Loucy (cell line): ENCODE data around the gene NMT1.

Source experiments
- H2AFZ ChIP-seq: fragments of 200-600 bp; sonication (generic); 2 replicates; pipeline ENCODE4 v1.6.0; 2016; ENCODE audit warnings: antibody characterized with exemption, mild to moderate bottlenecking, low read length, moderate library complexity
- H3F3A ChIP-seq: fragments of 200-600 bp; 2 replicates; pipeline ENCODE4 v1.6.0; 2016; ENCODE audit warnings: antibody characterized with exemption, low read depth, mild to moderate bottlenecking
- H3K27me3 ChIP-seq: fragments of 200-600 bp; sonication (generic); 2 replicates; pipeline ENCODE4 v1.6.1; 2014; ENCODE audit warnings: low read length, mild to moderate bottlenecking; ENCODE audit not compliant: insufficient read depth, poor library complexity, severe bottlenecking
- H3K36me3 ChIP-seq: fragments of 200-600 bp; sonication (generic); 2 replicates; pipeline ENCODE4 v1.6.1; 2016; ENCODE audit warnings: low read length; ENCODE audit not compliant: insufficient read depth
- H3K4me1 ChIP-seq: fragments of 200-600 bp; sonication (generic); 2 replicates; pipeline ENCODE4 v1.5.1; 2014; ENCODE audit warnings: low read length, mild to moderate bottlenecking; ENCODE audit not compliant: insufficient read depth, poor library complexity, severe bottlenecking
- H3K4me2 ChIP-seq: fragments of 200-600 bp; sonication (generic); 2 replicates; pipeline ENCODE4 v1.6.0; 2014; ENCODE audit warnings: antibody characterized with exemption, low read length, low read depth, mild to moderate bottlenecking; ENCODE audit not compliant: poor library complexity, severe bottlenecking
- H3K4me3 ChIP-seq: fragments of 200-600 bp; sonication (generic); 2 replicates; pipeline ENCODE4 v1.5.1; 2014; ENCODE audit warnings: low read length, mild to moderate bottlenecking, mixed read lengths; ENCODE audit not compliant: poor library complexity, severe bottlenecking
- H3K79me2 ChIP-seq: fragments of 200-600 bp; sonication (generic); 2 replicates; pipeline ENCODE4 v1.6.1; 2014; ENCODE audit warnings: low read length; ENCODE audit not compliant: insufficient read depth
- H3K9ac ChIP-seq: fragments of 200-600 bp; sonication (generic); 2 replicates; pipeline ENCODE4 v1.6.0; 2014; ENCODE audit warnings: mild to moderate bottlenecking, low read depth, low read length, moderate library complexity; ENCODE audit not compliant: poor library complexity, severe bottlenecking
- H3K9me2 ChIP-seq: fragments of 200-600 bp; sonication (generic); replicated peaks from 2 replicates; pipeline ENCODE4 v1.6.1; 2016; ENCODE audit warnings: low read depth, low read length, mixed read lengths
- H3K9me3 ChIP-seq: fragments of 200-600 bp; sonication (generic); 2 replicates; pipeline ENCODE4 v1.6.1; 2014; ENCODE audit warnings: mild to moderate bottlenecking, antibody characterized with exemption, low read length, low read depth; ENCODE audit not compliant: insufficient read depth
- H4K20me1 ChIP-seq: fragments of 200-600 bp; sonication (generic); 2 replicates; pipeline ENCODE4 v1.6.0; 2014; ENCODE audit warnings: antibody characterized with exemption, low read length, mild to moderate bottlenecking; ENCODE audit not compliant: insufficient read depth, poor library complexity, severe bottlenecking
- CTCF ChIP-seq: fragments of 200-600 bp; sonication (generic); conservative IDR thresholded peaks from 2 replicates; pipeline ENCODE4 v1.5.1; 2014; ENCODE audit warnings: mild to moderate bottlenecking, antibody characterized with exemption, low read length
- EZH2phosphoT487 ChIP-seq: fragments of 200-600 bp; IDR thresholded peaks from 2 replicates; pipeline ENCODE4 v1.6.1; 2018; ENCODE audit warnings: antibody characterized with exemption, mild to moderate bottlenecking, moderate library complexity, borderline replicate concordance

The NMT1 gene

GRCh38 chr17:45036691-45037090, 24.4 kb upstream of the NMT1 start:
- no peak overlapping the region for H3K4me2 ChIP-seq
- H3K36me3 ChIP-seq, result no peaks in the 10 kb centered on the region; the same call in 1 of the 2 replicates
- no peak overlapping the region for H3K4me3 ChIP-seq
- no peaks in the 10 kb centered on the region for H3K27me3 ChIP-seq
- no peaks in the 10 kb centered on the region for H3F3A ChIP-seq
- no peak for TF ChIP-seq EZH2phosphoT487
- TF ChIP-seq CTCF, result no peak
- H3K4me1 ChIP-seq, result peaks cover 6% of the 10 kb centered on the region
- no peaks in the 10 kb centered on the region for H3K9me2 ChIP-seq
- no peak overlapping the region for H2AFZ ChIP-seq
- H4K20me1 ChIP-seq, result no peaks in the 10 kb centered on the region
- no peaks in the 10 kb centered on the region for H3K79me2 ChIP-seq
- H3K9ac ChIP-seq, result no peak overlapping the region
- H3K9me3 ChIP-seq, result no peaks in the 10 kb centered on the region

- Histone ChIP-seq H3K4me2 (no peak overlapping the region), H3K27me3 (no peaks in the 10 kb centered on the region), H3K36me3 (no peaks in the 10 kb centered on the region; the same call in 1 of the 2 replicates), H3K4me1 (peaks cover 6% of the 10 kb centered on the region), H3K9ac (peak overlapping the region; percentile 24), H2AFZ (no peak overlapping the region), H3K9me3 (no peaks in the 10 kb centered on the region), H3K4me3 (no peak overlapping the region), H3K79me2 (no peaks in the 10 kb centered on the region), H3K9me2 (no peaks in the 10 kb centered on the region), H4K20me1 (no peaks in the 10 kb centered on the region), H3F3A (no peaks in the 10 kb centered on the region)
- TF ChIP-seq EZH2phosphoT487, result no peak
- no peak for TF ChIP-seq CTCF
Observed at GRCh38 chr17:45038728-45039634, 22.1 kb upstream of the NMT1 start.

- H3K4me1 ChIP-seq, result peaks cover 6% of the 10 kb centered on the region
- H3K9me2 ChIP-seq, result no peaks in the 10 kb centered on the region
Observed at GRCh38 chr17:45040459-45040858, 20.7 kb upstream of the NMT1 start.

More at GRCh38 chr17:45040459-45040858, 20.7 kb upstream of the NMT1 start:
- Histone ChIP-seq H3K4me2 (no peak overlapping the region), H3K4me3 (no peak overlapping the region), H3K9me3 (no peaks in the 10 kb centered on the region), H3K27me3 (no peaks in the 10 kb centered on the region), H3F3A (no peaks in the 10 kb centered on the region), H2AFZ (no peak overlapping the region), H4K20me1 (peaks cover 3% of the 10 kb centered on the region), H3K9ac (no peak overlapping the region), H3K79me2 (no peaks in the 10 kb centered on the region), H3K36me3 (no peaks in the 10 kb centered on the region)
- TF ChIP-seq EZH2phosphoT487 (no peak), CTCF (no peak)
